Lower lobe of right lung (tissue), 2 donors: ENCODE measurements around the gene BICD1. TPM values are rescaled to one million over a fixed set of nuclear protein-coding genes. Genes with fewer than 3 reads are reported as not detected.

Experiments
- ATAC-seq, 2 donors: fragments of 200-7000 bp; cut with Tn5 transposase; one replicate each; pipeline ENCODE4 v1.9.1; 2020 to 2022; ENCODE audit warnings: mild to moderate bottlenecking in 2 of 2, moderate library complexity in 2 of 2
- DNase-seq: peaks from one replicate; pipeline ENCODE4 v3.0.0-alpha.2; 2020
- H3K27ac ChIP-seq: fragments of 200-600 bp; one replicate; pipeline ENCODE4 v1.8.0; 2022
- H3K27me3 ChIP-seq: fragments of 200-600 bp; one replicate; pipeline ENCODE4 v1.8.0; 2022; ENCODE audit warnings: low read depth
- H3K36me3 ChIP-seq: fragments of 200-600 bp; one replicate; pipeline ENCODE4 v1.8.0; 2022; ENCODE audit warnings: mild to moderate bottlenecking
- H3K4me1 ChIP-seq: fragments of 200-600 bp; one replicate; pipeline ENCODE4 v1.8.0; 2022
- H3K4me3 ChIP-seq: fragments of 200-600 bp; one replicate; pipeline ENCODE4 v1.8.0; 2022; ENCODE audit warnings: mild to moderate bottlenecking
- H3K9me3 ChIP-seq: fragments of 200-600 bp; one replicate; pipeline ENCODE4 v1.8.0; 2022
- intact Hi-C: fragments of 100-400 bp; cut with DNase I; formaldehyde crosslinking; loops from one replicate; pipeline ENCODE4 v1.11.0; 2022
- total RNA-seq: library from RNA; stranded (reverse); fragmentation: NEBNext Ultra II Directional; extraction: Animal tissue kit (Norgen Biotek cat#: 25700); gene quantifications from one replicate; pipeline ENCODE4 v1.2.1, GENCODE V29; 2021
- TF ChIP-seq, protein P1 (sequence below): fragments of 200-600 bp; IDR thresholded peaks from one replicate; pipeline ENCODE4 v1.8.0; 2022; ENCODE audit warnings: antibody characterized with exemption, mild to moderate bottlenecking
- donor health status: DM: no; HTN: yes; CAD: no; lungs with severe emphysema.

Gene BICD1
- total RNA-seq, 1 donor from 2014 or later: 11.0 TPM

DNA sequence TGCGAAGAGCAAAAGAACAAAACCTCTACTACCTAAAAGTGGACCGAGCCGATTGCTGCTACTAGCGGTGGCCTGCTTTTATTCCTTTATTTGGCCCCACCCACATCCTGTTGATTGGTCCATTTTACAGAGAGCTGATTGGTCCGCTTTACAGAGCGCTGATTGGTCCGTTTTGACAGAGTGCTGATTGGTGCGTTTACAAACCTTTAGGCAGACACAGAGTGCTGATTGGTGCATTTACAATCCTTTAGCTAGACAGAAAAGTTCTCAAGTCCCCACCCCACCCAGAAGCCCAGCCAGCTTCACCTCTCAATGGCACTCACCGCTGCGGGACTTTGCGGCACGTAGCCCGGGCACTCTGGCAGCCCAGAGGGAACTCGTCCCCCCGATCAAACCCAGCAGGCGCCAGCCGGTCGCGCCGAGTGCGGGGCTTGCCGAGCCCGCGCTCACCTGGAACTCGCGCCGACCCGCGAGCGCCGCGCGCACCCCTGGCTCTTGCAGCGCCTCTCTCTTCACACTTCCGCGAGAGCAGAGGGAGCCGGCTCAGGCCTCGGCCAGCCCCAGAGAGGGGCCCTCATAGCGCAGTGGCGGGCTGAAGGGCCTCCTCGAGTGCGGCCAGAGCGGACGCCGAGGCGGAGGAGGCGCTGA is 284.0 kb downstream of the BICD1 start:
- Histone ChIP-seq H3K9me3 (no peaks in the 10 kb centered on the region), H3K36me3 (no peaks in the 10 kb centered on the region), H3K4me1 (no peaks in the 10 kb centered on the region), H3K4me3 (peak overlapping the region; percentile 49), H3K27ac (no peak overlapping the region), H3K27me3 (no peaks in the 10 kb centered on the region)
- intact Hi-C loops: no loop called here
- TF ChIP-seq, protein P1, sequence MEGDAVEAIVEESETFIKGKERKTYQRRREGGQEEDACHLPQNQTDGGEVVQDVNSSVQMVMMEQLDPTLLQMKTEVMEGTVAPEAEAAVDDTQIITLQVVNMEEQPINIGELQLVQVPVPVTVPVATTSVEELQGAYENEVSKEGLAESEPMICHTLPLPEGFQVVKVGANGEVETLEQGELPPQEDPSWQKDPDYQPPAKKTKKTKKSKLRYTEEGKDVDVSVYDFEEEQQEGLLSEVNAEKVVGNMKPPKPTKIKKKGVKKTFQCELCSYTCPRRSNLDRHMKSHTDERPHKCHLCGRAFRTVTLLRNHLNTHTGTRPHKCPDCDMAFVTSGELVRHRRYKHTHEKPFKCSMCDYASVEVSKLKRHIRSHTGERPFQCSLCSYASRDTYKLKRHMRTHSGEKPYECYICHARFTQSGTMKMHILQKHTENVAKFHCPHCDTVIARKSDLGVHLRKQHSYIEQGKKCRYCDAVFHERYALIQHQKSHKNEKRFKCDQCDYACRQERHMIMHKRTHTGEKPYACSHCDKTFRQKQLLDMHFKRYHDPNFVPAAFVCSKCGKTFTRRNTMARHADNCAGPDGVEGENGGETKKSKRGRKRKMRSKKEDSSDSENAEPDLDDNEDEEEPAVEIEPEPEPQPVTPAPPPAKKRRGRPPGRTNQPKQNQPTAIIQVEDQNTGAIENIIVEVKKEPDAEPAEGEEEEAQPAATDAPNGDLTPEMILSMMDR: no peak
- ATAC-seq (peak; percentile 89 to 90), DNase-seq (peak; percentile 81)

GRCh38 chr12:32395026-32395425 is 288.4 kb downstream of the BICD1 start:
- intact Hi-C loops: no loop called here
- Histone ChIP-seq H3K27ac (no peak overlapping the region), H3K27me3 (peaks cover 4% of the 10 kb centered on the region), H3K36me3 (no peaks in the 10 kb centered on the region), H3K4me3 (no peak overlapping the region), H3K4me1 (peaks cover 10% of the 10 kb centered on the region), H3K9me3 (no peaks in the 10 kb centered on the region)
- TF ChIP-seq, protein P1: no peak
- no peak for DNase-seq
- no peak for ATAC-seq

- intact Hi-C loops: no loop called here
- no peak for ATAC-seq
- Histone ChIP-seq H3K4me3 (no peak overlapping the region), H3K9me3 (no peaks in the 10 kb centered on the region), H3K27ac (no peak overlapping the region), H3K4me1 (peaks cover 22% of the 10 kb centered on the region), H3K36me3 (no peaks in the 10 kb centered on the region), H3K27me3 (peaks cover 4% of the 10 kb centered on the region)
- DNase-seq: no peak
- TF ChIP-seq, protein P1: no peak
Observed at GRCh38 chr12:32397696-32398095, 291.0 kb downstream of the BICD1 start.

DNA sequence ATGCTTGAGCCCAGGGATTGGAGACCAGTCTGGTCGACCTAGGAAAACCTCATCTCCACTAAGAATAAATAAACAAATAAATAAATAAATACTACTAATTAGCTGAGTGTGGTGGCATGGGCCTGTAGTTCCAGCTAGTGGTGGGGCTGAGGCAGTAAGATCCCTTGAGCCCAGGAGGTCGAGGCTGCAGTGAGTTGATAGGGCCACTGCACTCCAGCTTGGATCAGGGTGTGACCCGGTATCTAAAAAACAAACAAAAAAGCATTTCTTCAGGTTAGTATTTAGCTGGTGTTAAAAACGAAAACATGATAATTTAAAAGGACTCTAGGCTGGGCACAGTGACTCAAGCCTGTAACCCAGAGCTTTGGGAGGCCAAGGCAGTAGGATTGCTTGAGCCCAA is 291.5 kb downstream of the BICD1 start:
- Histone ChIP-seq H3K9me3 (no peaks in the 10 kb centered on the region), H3K27me3 (peaks cover 4% of the 10 kb centered on the region), H3K27ac (peak overlapping the region; percentile 93), H3K4me1 (peaks cover 27% of the 10 kb centered on the region), H3K4me3 (no peak overlapping the region), H3K36me3 (no peaks in the 10 kb centered on the region)
- intact Hi-C loops: no loop called here
- DNase-seq (no peak), ATAC-seq (no peak)
- TF ChIP-seq, protein P1: no peak

GRCh38 chr12:32398816-32399369 is 292.2 kb downstream of the BICD1 start:
- peaks cover 33% of the 10 kb centered on the region for H3K4me1 ChIP-seq
- no peaks in the 10 kb centered on the region for H3K36me3 ChIP-seq
- peak overlapping the region; percentile 93 for H3K27ac ChIP-seq
- H3K27me3 ChIP-seq: peaks cover 4% of the 10 kb centered on the region
- no peak for DNase-seq
- TF ChIP-seq, protein P1: no peak
- H3K9me3 ChIP-seq: no peaks in the 10 kb centered on the region
- ATAC-seq: peak; percentile 0
- H3K4me3 ChIP-seq: peak overlapping the region; percentile 91
- intact Hi-C loops: no loop called here
